Lung (tissue), 12 donors: ENCODE results near the gene PBRM1. TPM values are rescaled to one million over a fixed set of nuclear protein-coding genes. Genes with fewer than 3 reads are reported as not detected.

ENCODE experiments used
- ATAC-seq: fragments of 200-7000 bp; cut with Tn5 transposase; one replicate; pipeline ENCODE4 v1.9.1; 2020; ENCODE audit warnings: moderate number of reproducible peaks; ENCODE audit not compliant: insufficient read depth, low FRiP score
- DNase-seq, 3 donors: peaks; one replicate each; pipeline ENCODE4 v3.0.0-alpha.2; 2013 to 2017
- H3K27ac ChIP-seq, 2 donors: one replicate each; pipeline ENCODE4 v1.5.1; 2013; ENCODE audit warnings: mild to moderate bottlenecking in 2 of 2, moderate library complexity in 2 of 2, control low read depth in 1 of 2, inconsistent platforms in 1 of 2, low read depth in 1 of 2, low read length in 1 of 2
- H3K27me3 ChIP-seq, 3 donors: one replicate each; pipeline ENCODE4 v1.5.1; 2013; ENCODE audit warnings: low read length in 2 of 3; ENCODE audit not compliant: control insufficient read depth in 3 of 3, insufficient read depth in 3 of 3
- H3K36me3 ChIP-seq, 4 donors: one replicate each; pipeline ENCODE4 v1.5.1; 2013; ENCODE audit warnings: low read length in 4 of 4, mild to moderate bottlenecking in 1 of 4, moderate library complexity in 1 of 4; ENCODE audit not compliant: control insufficient read depth in 4 of 4, insufficient read depth in 4 of 4
- H3K4me1 ChIP-seq, 5 donors: one replicate each; pipeline ENCODE4 v1.5.1; 2013; ENCODE audit warnings: low read length in 5 of 5, mild to moderate bottlenecking in 2 of 5, moderate library complexity in 1 of 5; ENCODE audit not compliant: control insufficient read depth in 5 of 5, insufficient read depth in 5 of 5
- H3K4me3 ChIP-seq: one replicate; pipeline ENCODE4 v1.5.1; 2013; ENCODE audit warnings: mild to moderate bottlenecking, control low read depth, moderate library complexity
- H3K9ac ChIP-seq, 2 donors: one replicate each; pipeline ENCODE4 v1.5.1; 2013; ENCODE audit warnings: low read length in 2 of 2, control low read depth in 1 of 2; ENCODE audit not compliant: insufficient read depth in 1 of 2
- H3K9me3 ChIP-seq, 4 donors: one replicate each; pipeline ENCODE4 v1.5.1; 2013; ENCODE audit warnings: low read length in 3 of 4, mild to moderate bottlenecking in 1 of 4, moderate library complexity in 1 of 4; ENCODE audit not compliant: control insufficient read depth in 4 of 4, insufficient read depth in 3 of 4
- CTCF ChIP-seq: IDR thresholded peaks from 2 replicates; pipeline ENCODE4 v1.5.1; 2012; ENCODE audit warnings: mild to moderate bottlenecking; ENCODE audit errors: control extremely low read depth, extremely low read depth
- WGBS, 2 donors: extraction: QIAGEN DNeasy Blood & Tissue Kit; methylation state at CpG; one replicate each; pipeline ENCODE4 v1.1.7; 2013; 5-methylcytosine and 5-hydroxymethylcytosine counted together
- polyA plus RNA-seq, 2 donors: library from polyadenylated mRNA; stranded (reverse); fragments of 200-250 nt; gene quantifications; one replicate each; pipeline ENCODE4 v1.2.1, GENCODE V29; 2013
- total RNA-seq, 2 donors: library from RNA; depleted of rRNA in 1 of 2; stranded (reverse); fragments of >200 nt in 1 of 2; gene quantifications; one replicate each; pipeline ENCODE4 v1.2.1, GENCODE V29; 2014 to 2021
- donor health status: control.
- donor health status: control.
- donor health status: Bipolar disorder and iron deficiency.
- donor health status: healthy.
- donor health status: DM: yes; HTN: yes; CAD: no.

PBRM1 gene
- total and polyA plus RNA-seq, 4 donors, result 9.8 to 92.8 (median 40.7) TPM

GRCh38 chr3:52513281-52513680 lies 172.4 kb downstream of the PBRM1 start:
- ATAC-seq, result no peak
- Histone ChIP-seq H3K27ac (no peak overlapping the region), H3K4me1 (peaks cover 0 to 4% (median 0%) of the 10 kb centered on the region in 5 donors), H3K36me3 (peaks cover 0 to 6% (median 0%) of the 10 kb centered on the region in 4 donors), H3K4me3 (no peak overlapping the region), H3K9me3 (no peaks in the 10 kb centered on the region), H3K9ac (no peak overlapping the region), H3K27me3 (no peaks in the 10 kb centered on the region)
- no peak for TF ChIP-seq CTCF
- no peak for DNase-seq
- 96 to 97% methylated on average over 7 of the region's 7 CpGs for WGBS, 2 donors

GRCh38 chr3:52512727-52513126 lies 173.0 kb downstream of the PBRM1 start:
- no peak overlapping the region for H3K9ac ChIP-seq
- WGBS, 2 donors, result 86 to 91% methylated on average over 17 of the region's 17 CpGs
- no peak for ATAC-seq

GRCh38 chr3:52512105-52512504 lies 173.6 kb downstream of the PBRM1 start:
- no peaks in the 10 kb centered on the region for H3K9me3 ChIP-seq
- whole genome bisulfite sequencing, 2 donors, result 75 to 79% methylated on average over 8 of the region's 8 CpGs
- H3K4me3 ChIP-seq, result no peak overlapping the region
- H3K9ac ChIP-seq, result no peak overlapping the region
- no peak for DNase-seq
- ATAC-seq, result no peak
- H3K4me1 ChIP-seq, result peaks cover 0 to 3% (median 0%) of the 10 kb centered on the region in 5 donors
- H3K27ac ChIP-seq, result no peak overlapping the region
- peaks cover 0 to 8% (median 0%) of the 10 kb centered on the region in 4 donors for H3K36me3 ChIP-seq
- no peaks in the 10 kb centered on the region for H3K27me3 ChIP-seq
- TF ChIP-seq CTCF, result no peak

More at GRCh38 chr3:52512727-52513126, 173.0 kb downstream of the PBRM1 start:
- Histone ChIP-seq H3K9me3 (no peaks in the 10 kb centered on the region), H3K27ac (no peak overlapping the region), H3K4me3 (no peak overlapping the region), H3K4me1 (peaks cover 0 to 3% (median 0%) of the 10 kb centered on the region in 5 donors), H3K36me3 (peaks cover 0 to 8% (median 0%) of the 10 kb centered on the region in 4 donors), H3K27me3 (no peaks in the 10 kb centered on the region)
- no peak for TF ChIP-seq CTCF
- no peak for DNase-seq

- peaks cover 0 to 3% (median 0%) of the 10 kb centered on the region in 5 donors for H3K4me1 ChIP-seq
- no peak for ATAC-seq
- peaks cover 0 to 10% (median 0%) of the 10 kb centered on the region in 4 donors for H3K36me3 ChIP-seq
- no peak for DNase-seq
- 91 to 93% methylated on average over 7 of the region's 7 CpGs for WGBS, 2 donors
- TF ChIP-seq CTCF, result no peak
- no peak overlapping the region for H3K27ac ChIP-seq
- H3K9me3 ChIP-seq, result no peaks in the 10 kb centered on the region
- H3K27me3 ChIP-seq, result no peaks in the 10 kb centered on the region
- H3K4me3 ChIP-seq, result no peak overlapping the region
- H3K9ac ChIP-seq, result no peak overlapping the region
Observed at GRCh38 chr3:52511509-52511908, 174.2 kb downstream of the PBRM1 start.
